Kidney epithelial cell (primary cell): ENCODE data around the gene ARAP1. TPM values are rescaled to one million over a fixed set of nuclear protein-coding genes. Genes with fewer than 3 reads are reported as not detected.

Experiments
- DNase-seq: peaks from one replicate; pipeline ENCODE4 v3.0.0-alpha.2; 2010; ENCODE audit warnings: low read depth
- H3K27me3 ChIP-seq: 2 replicates; pipeline ENCODE4 v1.6.0; 2011; ENCODE audit warnings: low read length; ENCODE audit not compliant: control insufficient read depth, insufficient read depth
- H3K36me3 ChIP-seq: 2 replicates; pipeline ENCODE4 v1.5.1; 2011; ENCODE audit warnings: low read length; ENCODE audit not compliant: control insufficient read depth, insufficient read depth
- H3K4me3 ChIP-seq: 2 replicates; pipeline ENCODE4 v1.5.1; 2011; ENCODE audit warnings: low read depth, mild to moderate bottlenecking, control low read depth, low read length
- CTCF ChIP-seq: IDR thresholded peaks from 2 replicates; pipeline ENCODE4 v1.5.1; 2011; ENCODE audit warnings: mild to moderate bottlenecking, moderate library complexity, low read length, control low read depth, inconsistent platforms; ENCODE audit not compliant: insufficient read depth, poor library complexity, severe bottlenecking
- total RNA-seq: library from RNA; depleted of rRNA; stranded (reverse); fragments of >200 nt; gene quantifications from 2 replicates; pipeline ENCODE4 v1.2.3, GENCODE V29; 2015

Gene ARAP1
- total RNA-seq, 1 donor from 2014 or later = 97.1 TPM

DNA sequence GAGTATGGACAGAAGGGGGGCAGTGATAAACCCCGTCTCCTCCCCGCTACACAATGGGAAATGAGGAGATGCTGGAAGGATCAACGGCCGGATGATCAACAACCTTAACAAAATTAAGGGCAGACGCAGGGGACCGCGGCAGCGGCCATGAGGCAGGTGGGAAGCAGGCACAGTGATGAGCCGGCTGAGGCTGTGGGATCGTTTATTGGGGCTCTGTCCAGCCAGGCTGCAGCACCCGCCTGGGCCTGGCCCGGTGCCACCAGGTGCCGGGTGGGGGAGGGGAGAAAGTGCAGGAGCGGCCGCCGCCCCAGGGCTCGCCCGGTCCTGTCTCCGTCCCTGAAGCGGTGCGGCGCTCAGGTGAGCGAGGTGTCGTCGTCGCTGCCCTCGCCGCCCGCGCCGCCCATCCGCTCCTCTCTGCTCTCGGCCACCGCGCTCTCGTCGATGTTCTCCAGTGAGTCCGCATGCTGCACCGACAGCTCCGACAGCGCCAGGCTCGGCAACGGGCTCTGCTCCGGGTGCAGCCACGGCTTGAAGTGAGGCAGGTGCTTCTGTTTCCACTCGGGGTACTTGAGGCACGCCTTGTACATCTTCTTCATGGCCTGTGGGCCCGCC, 2.4 kb upstream of the ARAP1 start:
- no peak for DNase-seq
- Histone ChIP-seq H3K4me3 (no peak overlapping the region), H3K27me3 (no peaks in the 10 kb centered on the region), H3K36me3 (no peaks in the 10 kb centered on the region)
- no peak for TF ChIP-seq CTCF

DNA sequence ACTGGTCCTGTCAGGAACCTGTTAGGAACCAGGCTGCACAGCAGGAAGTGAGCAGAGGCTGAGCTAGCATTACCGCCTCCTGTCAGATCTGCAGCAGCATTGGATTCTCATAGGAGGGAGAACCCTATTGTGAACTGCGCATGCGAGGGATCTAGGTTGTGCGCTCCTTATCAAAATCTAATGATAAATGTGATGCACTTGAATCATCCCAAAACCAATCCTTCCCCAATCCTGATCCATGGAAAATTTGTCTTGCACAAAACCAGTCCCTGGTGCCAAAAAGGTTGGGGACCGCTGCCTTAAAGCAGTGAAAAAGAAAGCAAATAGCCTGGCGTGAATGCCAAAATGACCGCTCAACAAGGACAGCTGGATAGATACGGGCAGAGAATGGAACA, 1.9 kb upstream of the ARAP1 start:
- TF ChIP-seq CTCF = no peak
- Histone ChIP-seq H3K36me3 (no peaks in the 10 kb centered on the region), H3K27me3 (no peaks in the 10 kb centered on the region), H3K4me3 (no peak overlapping the region)
- no peak for DNase-seq

DNA sequence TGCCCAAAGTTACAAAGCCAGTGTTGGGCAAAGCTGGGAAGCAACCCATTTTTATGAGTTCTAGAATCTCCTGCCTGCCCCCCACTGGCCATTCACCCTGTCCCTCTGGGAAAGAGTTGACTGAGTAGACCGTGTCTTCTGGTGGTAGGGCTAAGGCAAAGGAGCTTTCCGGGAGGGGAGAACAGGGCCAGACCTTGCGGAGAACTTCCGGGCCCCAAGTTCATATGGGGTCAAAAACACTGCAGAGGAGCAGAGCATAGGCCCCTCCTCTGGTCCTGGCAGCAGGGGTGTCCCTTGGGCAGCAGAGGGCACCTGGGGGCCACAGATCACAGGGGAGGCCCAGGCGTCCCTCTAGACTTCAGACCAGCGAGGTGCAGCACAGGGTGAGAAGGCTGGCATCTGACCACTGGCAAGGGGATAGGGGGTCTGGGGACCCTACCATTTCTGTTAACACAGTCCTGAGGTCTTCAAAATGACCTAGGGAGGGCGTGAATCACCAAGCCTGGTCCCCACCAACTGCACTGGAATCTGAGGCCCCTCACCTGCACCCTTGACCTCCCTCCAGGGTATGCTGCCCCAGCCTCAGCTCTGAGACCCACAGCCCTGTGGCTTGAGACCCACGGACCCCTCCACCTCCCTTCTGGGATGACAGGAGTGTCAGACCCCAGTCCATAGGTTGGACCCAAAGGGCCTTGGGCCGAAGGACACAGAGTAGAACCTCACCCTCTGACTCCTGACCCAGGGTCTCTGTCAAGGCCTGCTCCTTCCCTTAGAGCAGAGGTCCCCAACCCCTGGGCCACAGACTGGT, 1.3 kb upstream of the ARAP1 start:
- H3K27me3 ChIP-seq = no peaks in the 10 kb centered on the region
- H3K36me3 ChIP-seq = no peaks in the 10 kb centered on the region
- TF ChIP-seq CTCF = peak; percentile 8
- no peak for DNase-seq
- H3K4me3 ChIP-seq = no peak overlapping the region

DNA sequence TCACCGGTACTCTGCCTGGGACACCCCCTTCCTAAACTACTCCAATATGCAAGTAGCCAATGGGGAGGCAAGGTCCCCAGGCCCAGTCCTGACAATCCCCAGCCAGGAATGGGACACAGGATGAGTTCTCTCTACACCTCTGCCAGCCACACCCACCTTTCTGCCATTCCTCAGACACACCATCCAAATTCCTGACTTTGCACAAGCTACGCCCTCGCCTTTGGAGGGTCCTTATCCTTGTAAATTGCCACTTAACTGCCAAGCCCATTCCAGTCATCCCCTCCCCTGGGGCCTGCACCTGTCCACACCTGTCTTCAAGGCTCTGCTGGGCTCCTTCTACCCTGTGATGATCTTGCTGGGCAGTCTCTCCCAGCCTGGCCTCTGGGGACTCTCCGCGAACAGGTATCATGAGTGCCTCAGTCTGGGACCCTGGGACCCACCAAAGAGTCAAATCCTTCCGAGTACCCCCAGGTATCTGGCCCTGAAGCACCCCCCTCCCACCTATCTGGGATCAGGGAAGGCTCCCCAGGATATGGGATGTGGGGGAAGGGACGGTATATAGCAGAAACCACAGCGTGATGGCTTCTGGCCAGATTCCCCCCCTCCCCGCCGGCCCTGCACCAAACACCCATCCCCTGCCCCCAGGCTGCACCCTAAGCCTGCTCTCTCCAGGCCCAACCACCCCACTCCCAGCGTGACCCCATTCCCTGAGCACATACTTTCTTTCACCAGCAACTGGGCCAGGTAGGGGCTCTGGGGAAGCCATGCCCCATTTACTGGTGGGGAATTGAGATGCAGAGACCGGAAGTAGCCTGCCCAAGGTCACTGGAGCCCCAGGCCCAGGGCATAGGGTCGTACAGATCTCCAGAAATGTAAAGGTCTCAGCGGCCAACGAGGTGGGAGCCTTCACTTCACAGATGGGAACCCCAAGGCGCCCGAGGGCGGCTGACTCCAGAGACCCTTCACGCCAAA, 806 bp downstream of the ARAP1 start:
- H3K36me3 ChIP-seq = no peaks in the 10 kb centered on the region
- no peak for DNase-seq
- H3K27me3 ChIP-seq = no peaks in the 10 kb centered on the region
- no peak for TF ChIP-seq CTCF
- peak overlapping the region; percentile 58 for H3K4me3 ChIP-seq

DNA sequence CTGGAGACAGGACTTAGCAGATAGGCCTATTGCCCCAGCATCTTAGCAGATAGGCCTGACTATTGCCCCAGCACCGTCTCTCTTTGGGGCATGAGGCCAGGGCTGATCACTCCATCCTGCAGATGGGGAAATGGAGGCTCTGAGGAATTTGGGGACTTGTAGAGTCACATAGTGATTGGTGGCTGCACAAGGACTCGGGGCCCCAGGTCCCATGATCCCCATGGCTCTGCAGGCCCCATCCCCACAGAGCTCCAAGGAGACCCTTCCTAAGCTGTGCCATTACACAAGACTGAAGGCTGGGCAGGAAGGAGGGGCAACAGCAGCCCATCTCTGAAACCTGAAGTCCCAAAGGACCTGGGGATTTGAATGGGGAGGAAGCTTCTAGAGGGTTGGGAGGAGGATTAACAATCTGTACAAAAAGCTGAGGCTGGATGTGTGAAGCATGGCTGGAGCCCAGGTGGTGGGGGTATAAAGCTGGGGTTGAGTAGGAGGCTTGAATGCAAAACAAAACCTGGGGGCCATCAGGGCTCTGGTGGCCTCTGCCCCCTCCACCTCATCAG, 1.6 kb downstream of the ARAP1 start:
- H3K4me3 ChIP-seq = no peak overlapping the region
- no peaks in the 10 kb centered on the region for H3K36me3 ChIP-seq
- TF ChIP-seq CTCF = no peak
- no peaks in the 10 kb centered on the region for H3K27me3 ChIP-seq
- no peak for DNase-seq
